SW 1271 (cell line): ENCODE results near the gene EFNA2.
A peak's percentile ranks its signal among the peaks of the same experiment; 100 is the strongest.

Source experiments
- DNase-seq, 2 experiments: peaks; one replicate each; lab custom pipeline; 2025; lab: John Stamatoyannopoulos, UW

Gene EFNA2

GRCh38 chr19:1260749-1261537 lies 24.7 kb upstream of the EFNA2 start:
- DNase-seq = peak; percentile 78 to 89

GRCh38 chr19:1261538-1261797 lies 24.2 kb upstream of the EFNA2 start:
- no peak for DNase-seq

- no peak for DNase-seq
These were observed 23.7 kb upstream of the EFNA2 start for GRCh38 chr19:1261798-1262622.

- no peak for DNase-seq
These were observed 23.0 kb upstream of the EFNA2 start for GRCh38 chr19:1262623-1263123.

- DNase-seq = no peak
These were observed 22.5 kb upstream of the EFNA2 start for GRCh38 chr19:1263188-1263587.

GRCh38 chr19:1264801-1265614 lies 20.7 kb upstream of the EFNA2 start:
- peak; percentile 66 to 79 for DNase-seq

- peak in 1 of 2 experiments; percentile 64 for DNase-seq
These were observed 20.0 kb upstream of the EFNA2 start for GRCh38 chr19:1265615-1266128.

GRCh38 chr19:1266129-1266915 lies 19.4 kb upstream of the EFNA2 start:
- DNase-seq = peak; percentile 78 to 82

- peak in 1 of 2 experiments; percentile 53 for DNase-seq
These were observed 18.7 kb upstream of the EFNA2 start for GRCh38 chr19:1266916-1267476.

- no peak for DNase-seq
These were observed 18.0 kb upstream of the EFNA2 start for GRCh38 chr19:1267477-1268225.

GRCh38 chr19:1268226-1269064 lies 17.2 kb upstream of the EFNA2 start:
- no peak for DNase-seq

- peak; percentile 85 to 95 for DNase-seq
These were observed 16.6 kb upstream of the EFNA2 start, which contains the start of gene CIRBP for GRCh38 chr19:1269065-1269477. Gene CIRBP (plus strand): TSS chr19:1269332. CDS start chr19:1270934, 1,602 bp downstream.

GRCh38 chr19:1269478-1270212 lies 16.0 kb upstream of the EFNA2 start:
- DNase-seq = peak; percentile 65 to 85

- DNase-seq = no peak
These were observed 15.3 kb upstream of the EFNA2 start for GRCh38 chr19:1270213-1270853.

GRCh38 chr19:1270854-1271527 lies 14.7 kb upstream of the EFNA2 start:
- no peak for DNase-seq

GRCh38 chr19:1271528-1272422 lies 13.9 kb upstream of the EFNA2 start:
- DNase-seq = no peak
